ENCODE measurements around the gene HLA-G. TPM values are rescaled to one million over a fixed set of nuclear protein-coding genes. Genes with fewer than 3 reads are reported as not detected.

The HLA-G gene
- total RNA-seq, 4 donors from 2014 or later = not detected

GRCh38 chr6:29797135-29797534 lies 30.5 kb upstream of the HLA-G start:
- Histone ChIP-seq H3K27ac (no peak overlapping the region), H3K4me1 (peaks cover 0 to 11% (median 0%) of the 10 kb centered on the region in 4 donors), H3K27me3 (peaks cover 0 to 28% of the 10 kb centered on the region in 2 donors), H3K36me3 (no peaks in the 10 kb centered on the region), H3K9me3 (no peaks in the 10 kb centered on the region), H3K4me3 (no peak overlapping the region)
- WGBS, 2 donors = 5 to 9% methylated on average over 2 of the region's 2 CpGs
- TF ChIP-seq EP300 (IDR thresholded peaks at IDR 0.05) (no peak), POLR2A (IDR thresholded peaks at IDR 0.05) (no peak)
- TF ChIP-seq, protein P1, sequence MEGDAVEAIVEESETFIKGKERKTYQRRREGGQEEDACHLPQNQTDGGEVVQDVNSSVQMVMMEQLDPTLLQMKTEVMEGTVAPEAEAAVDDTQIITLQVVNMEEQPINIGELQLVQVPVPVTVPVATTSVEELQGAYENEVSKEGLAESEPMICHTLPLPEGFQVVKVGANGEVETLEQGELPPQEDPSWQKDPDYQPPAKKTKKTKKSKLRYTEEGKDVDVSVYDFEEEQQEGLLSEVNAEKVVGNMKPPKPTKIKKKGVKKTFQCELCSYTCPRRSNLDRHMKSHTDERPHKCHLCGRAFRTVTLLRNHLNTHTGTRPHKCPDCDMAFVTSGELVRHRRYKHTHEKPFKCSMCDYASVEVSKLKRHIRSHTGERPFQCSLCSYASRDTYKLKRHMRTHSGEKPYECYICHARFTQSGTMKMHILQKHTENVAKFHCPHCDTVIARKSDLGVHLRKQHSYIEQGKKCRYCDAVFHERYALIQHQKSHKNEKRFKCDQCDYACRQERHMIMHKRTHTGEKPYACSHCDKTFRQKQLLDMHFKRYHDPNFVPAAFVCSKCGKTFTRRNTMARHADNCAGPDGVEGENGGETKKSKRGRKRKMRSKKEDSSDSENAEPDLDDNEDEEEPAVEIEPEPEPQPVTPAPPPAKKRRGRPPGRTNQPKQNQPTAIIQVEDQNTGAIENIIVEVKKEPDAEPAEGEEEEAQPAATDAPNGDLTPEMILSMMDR (IDR thresholded peaks at IDR 0.05) = no peak
- no peak for DNase-seq (ENCODE audit: low spot score in 2 of 2)

DNA sequence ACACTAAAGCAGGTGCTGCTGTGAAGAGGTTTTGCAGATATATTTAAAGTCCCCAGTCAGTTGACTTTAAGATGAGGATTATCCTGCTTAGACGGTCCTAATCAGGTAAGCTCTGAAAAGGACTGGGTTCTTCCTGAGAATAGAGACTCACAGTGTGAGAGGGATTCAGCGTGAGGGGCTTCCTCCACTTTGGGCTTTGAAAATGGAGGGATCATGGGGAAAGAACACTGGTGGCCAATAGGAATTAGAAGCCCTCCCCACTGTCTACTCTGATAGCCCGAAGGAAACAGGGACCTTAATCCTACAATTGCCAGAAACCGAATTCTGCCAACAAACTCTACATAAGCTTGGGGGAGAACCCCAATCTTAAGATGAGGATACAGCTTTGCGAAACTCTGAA lies 29.7 kb upstream of the HLA-G start:
- H3K4me3 ChIP-seq = no peak overlapping the region
- WGBS, 2 donors = 73 to 82% methylated on average over 5 of the region's 5 CpGs
- peaks cover 0 to 2% (median 0%) of the 10 kb centered on the region in 4 donors for H3K4me1 ChIP-seq
- no peak overlapping the region for H3K27ac ChIP-seq
- TF ChIP-seq, protein P1 (IDR thresholded peaks at IDR 0.05) = no peak
- no peak for TF ChIP-seq POLR2A (IDR thresholded peaks at IDR 0.05)
- TF ChIP-seq EP300 (IDR thresholded peaks at IDR 0.05) = no peak
- H3K27me3 ChIP-seq = peaks cover 0 to 20% of the 10 kb centered on the region in 2 donors
- H3K9me3 ChIP-seq = no peaks in the 10 kb centered on the region
- DNase-seq (ENCODE audit: low spot score in 2 of 2) = no peak
- H3K36me3 ChIP-seq = no peaks in the 10 kb centered on the region

- H3K27me3 ChIP-seq = no peaks in the 10 kb centered on the region
- no peaks in the 10 kb centered on the region for H3K4me1 ChIP-seq
- WGBS, 2 donors = 89 to 90% methylated on average over 24 of the region's 24 CpGs
- H3K36me3 ChIP-seq = no peaks in the 10 kb centered on the region
- no peak for TF ChIP-seq POLR2A (IDR thresholded peaks at IDR 0.05)
- TF ChIP-seq, protein P1 (IDR thresholded peaks at IDR 0.05) = no peak
- TF ChIP-seq EP300 (IDR thresholded peaks at IDR 0.05) = no peak
- H3K4me3 ChIP-seq = no peak overlapping the region
- H3K9me3 ChIP-seq = peaks cover 0 to 3% (median 0%) of the 10 kb centered on the region in 4 donors
- H3K27ac ChIP-seq = no peak overlapping the region
- no peak for DNase-seq (ENCODE audit: low spot score in 2 of 2)
Measured at GRCh38 chr6:29800254-29800653, 27.4 kb upstream of the HLA-G start.

DNA sequence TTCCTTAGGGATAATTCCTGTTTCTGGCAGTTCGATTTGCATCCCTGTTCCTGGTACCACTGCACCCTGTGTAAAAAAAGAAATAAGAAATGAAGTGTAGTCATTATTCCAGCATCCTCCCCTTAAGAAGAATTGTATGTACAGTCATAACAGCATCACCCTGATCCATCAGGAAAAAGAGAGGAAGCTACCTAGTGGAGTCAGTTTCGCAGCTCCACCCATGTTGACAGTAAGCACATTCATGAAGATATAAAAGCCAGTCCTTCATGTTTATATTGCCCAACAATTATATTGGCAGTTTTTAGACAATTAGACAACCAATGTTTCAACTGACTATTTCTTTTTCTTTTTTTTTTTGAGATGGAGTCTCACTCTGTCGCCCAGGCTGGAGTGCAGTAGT lies 21.2 kb upstream of the HLA-G start:
- no peak for TF ChIP-seq EP300 (IDR thresholded peaks at IDR 0.05)
- TF ChIP-seq POLR2A (IDR thresholded peaks at IDR 0.05) = no peak
- TF ChIP-seq, protein P1 (IDR thresholded peaks at IDR 0.05) = no peak
- peaks cover 0 to 3% (median 0%) of the 10 kb centered on the region in 4 donors for H3K9me3 ChIP-seq
- 95 to 96% methylated on average over 3 of the region's 3 CpGs for WGBS, 2 donors
- H3K36me3 ChIP-seq = no peaks in the 10 kb centered on the region
- H3K4me3 ChIP-seq = no peak overlapping the region
- DNase-seq (ENCODE audit: low spot score in 2 of 2) = no peak
- H3K4me1 ChIP-seq = no peaks in the 10 kb centered on the region
- H3K27me3 ChIP-seq = peaks cover 0 to 9% of the 10 kb centered on the region in 2 donors
- no peak overlapping the region for H3K27ac ChIP-seq

DNA sequence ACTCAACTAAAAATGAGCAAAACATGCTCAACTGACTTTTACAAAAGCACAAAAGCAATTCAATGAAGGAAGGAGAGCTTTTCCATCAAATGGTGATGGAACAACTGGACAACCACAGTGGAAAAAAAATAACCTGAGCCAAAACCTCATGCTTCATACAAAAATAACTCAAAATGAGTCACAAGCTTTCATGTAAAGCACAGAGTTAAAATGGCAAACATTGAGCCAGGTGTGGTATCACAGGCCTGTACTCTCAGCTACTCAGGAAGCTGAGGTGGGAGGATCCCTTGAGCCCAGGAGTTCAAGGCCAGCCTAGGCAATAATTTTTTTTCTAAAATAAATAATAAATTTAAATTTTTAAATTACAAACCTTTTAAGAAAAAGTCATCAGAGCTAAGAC lies 18.4 kb upstream of the HLA-G start:
- Histone ChIP-seq H3K9me3 (no peaks in the 10 kb centered on the region), H3K4me1 (no peaks in the 10 kb centered on the region), H3K36me3 (no peaks in the 10 kb centered on the region), H3K4me3 (no peak overlapping the region), H3K27me3 (peaks cover 0 to 9% of the 10 kb centered on the region in 2 donors), H3K27ac (no peak overlapping the region)
- TF ChIP-seq POLR2A (IDR thresholded peaks at IDR 0.05) = no peak
- TF ChIP-seq EP300 (IDR thresholded peaks at IDR 0.05) = no peak
- TF ChIP-seq, protein P1 (IDR thresholded peaks at IDR 0.05) = no peak
- DNase-seq (ENCODE audit: low spot score in 2 of 2) = no peak

All from tibial nerve (tissue), 4 donors.